IMR-90 (cell line): ENCODE measurements around the gene TESK2. TPM values are rescaled to one million over a fixed set of nuclear protein-coding genes. Genes with fewer than 3 reads are reported as not detected.
A peak's percentile ranks its signal among the peaks of the same experiment; 100 is the strongest.

Experiments used
- ATAC-seq: fragments of 200-7000 bp; cut with Tn5 transposase; 2 replicates; pipeline ENCODE4 v1.9.1; 2020; ENCODE audit warnings: low read depth, mild to moderate bottlenecking, moderate library complexity
- BruUV-seq: library from RNA; stranded (reverse); fragments of 400-500 nt; replicated peaks from 2 replicates; lab custom pipeline; 2021; lab: Mats Ljungman, UMichigan
- CTCF ChIA-PET: fragments of 300-600 bp; formaldehyde crosslinking; extraction: SDS; loops from one replicate; lab custom pipeline; 2021; ENCODE audit warnings: antibody characterized with exemption; lab: Yijun Ruan, JAX
- POLR2A ChIA-PET: fragments of 300-600 bp; sonication (Branson Sonifier 250); formaldehyde crosslinking; loops from one replicate; lab custom pipeline; 2022; ENCODE audit warnings: antibody characterized with exemption; ENCODE audit not compliant: unreplicated experiment; lab: Charles Lee
- DNase-seq: peaks from one replicate; pipeline ENCODE4 v3.0.0; 2013
- H2AFZ ChIP-seq: replicated peaks from 2 replicates; pipeline ENCODE3; 2013; ENCODE audit warnings: low read length, mild to moderate bottlenecking; ENCODE audit not compliant: poor library complexity
- H2AK5ac ChIP-seq: 2 replicates; pipeline ENCODE4 v1.6.1; 2013; ENCODE audit warnings: low read depth, low read length, inconsistent platforms
- H2AK9ac ChIP-seq: replicated peaks from 2 replicates; pipeline ENCODE3; 2013; ENCODE audit warnings: mild to moderate bottlenecking, low read depth, low read length, moderate library complexity; ENCODE audit not compliant: poor library complexity
- H2BK120ac ChIP-seq: 2 replicates; pipeline ENCODE4 v1.6.1; 2013; ENCODE audit warnings: low read depth, low read length, inconsistent platforms
- H2BK15ac ChIP-seq: 3 replicates; pipeline ENCODE4 v1.6.1; 2013; ENCODE audit warnings: low read depth, low read length, inconsistent platforms
- H2BK20ac ChIP-seq: 2 replicates; pipeline ENCODE4 v1.6.1; 2013; ENCODE audit warnings: low read depth, mild to moderate bottlenecking, inconsistent platforms, low read length, moderate library complexity
- H2BK5ac ChIP-seq: 2 replicates; pipeline ENCODE4 v1.6.1; 2013; ENCODE audit warnings: mild to moderate bottlenecking, low read depth, low read length, inconsistent platforms; ENCODE audit not compliant: poor library complexity, severe bottlenecking
- H3K14ac ChIP-seq: replicated peaks from 2 replicates; pipeline ENCODE4 v1.6.1; 2013; ENCODE audit warnings: low read depth, low read length, inconsistent platforms
- H3K18ac ChIP-seq: 2 replicates; pipeline ENCODE4 v1.6.1; 2013; ENCODE audit warnings: low read depth, low read length, control low read depth
- H3K23ac ChIP-seq: 2 replicates; pipeline ENCODE4 v1.6.1; 2013; ENCODE audit warnings: low read depth, low read length, inconsistent platforms
- H3K27ac ChIP-seq: 2 replicates; pipeline ENCODE4 v1.5.1; 2013; ENCODE audit warnings: mild to moderate bottlenecking, control low read depth, low read length; ENCODE audit not compliant: insufficient read depth
- H3K27me3 ChIP-seq: 2 replicates; pipeline ENCODE4 v1.6.1; 2013; ENCODE audit warnings: low read length; ENCODE audit not compliant: control insufficient read depth, insufficient read depth
- H3K36me3 ChIP-seq: 2 replicates; pipeline ENCODE4 v1.6.1; 2013; ENCODE audit warnings: low read length, mixed read lengths; ENCODE audit not compliant: control insufficient read depth, insufficient read depth
- H3K4ac ChIP-seq: 2 replicates; pipeline ENCODE4 v1.6.1; 2013; ENCODE audit warnings: low read depth, low read length, inconsistent platforms
- H3K4me1 ChIP-seq: 2 replicates; pipeline ENCODE4 v1.6.1; 2013; ENCODE audit warnings: low read length, mixed read lengths; ENCODE audit not compliant: control insufficient read depth, insufficient read depth
- H3K4me2 ChIP-seq: 2 replicates; pipeline ENCODE4 v1.6.1; 2013; ENCODE audit warnings: low read depth, mild to moderate bottlenecking, control low read depth, low read length, moderate library complexity
- H3K4me3 ChIP-seq: 2 replicates; pipeline ENCODE4 v1.5.1; 2013; ENCODE audit warnings: low read depth, mild to moderate bottlenecking, control low read depth, low read length, moderate library complexity; ENCODE audit not compliant: insufficient read depth
- H3K56ac ChIP-seq: 2 replicates; pipeline ENCODE4 v1.6.1; 2013; ENCODE audit warnings: low read length, inconsistent platforms; ENCODE audit not compliant: insufficient read depth; ENCODE audit errors: extremely low read depth
- H3K79me1 ChIP-seq, 2 experiments: 2 replicates each; pipeline ENCODE4 v1.6.1; 2013; ENCODE audit warnings: low read length in 2 of 2, inconsistent platforms in 1 of 2, low read depth in 1 of 2
- H3K9ac ChIP-seq: 2 replicates; pipeline ENCODE4 v1.6.1; 2013; ENCODE audit warnings: low read depth, low read length, control low read depth
- H3K9me1 ChIP-seq: 2 replicates; pipeline ENCODE4 v1.6.1; 2013; ENCODE audit warnings: low read length, inconsistent platforms; ENCODE audit not compliant: insufficient read depth
- H3K9me3 ChIP-seq: 2 replicates; pipeline ENCODE4 v1.6.1; 2013; ENCODE audit warnings: low read length; ENCODE audit not compliant: control insufficient read depth, insufficient read depth
- H4K20me1 ChIP-seq: 2 replicates; pipeline ENCODE4 v1.6.1; 2013; ENCODE audit warnings: low read length, inconsistent platforms; ENCODE audit not compliant: insufficient read depth
- H4K5ac ChIP-seq: 2 replicates; pipeline ENCODE4 v1.6.1; 2013; ENCODE audit warnings: mild to moderate bottlenecking, low read depth, low read length, control low read depth
- H4K8ac ChIP-seq, 2 experiments: 2 replicates each; pipeline ENCODE4 v1.6.1; 2013; ENCODE audit warnings: low read depth in 2 of 2, low read length in 2 of 2, control low read depth in 1 of 2, inconsistent platforms in 1 of 2
- H4K91ac ChIP-seq: 2 replicates; pipeline ENCODE4 v1.6.1; 2013; ENCODE audit warnings: low read depth, low read length, inconsistent platforms; ENCODE audit not compliant: insufficient read depth
- CHD1 ChIP-seq: IDR thresholded peaks from 2 replicates; pipeline ENCODE4 v1.6.1; 2012; ENCODE audit warnings: low read depth, low read length, improper control_type of control experiment
- CTCF ChIP-seq: conservative IDR thresholded peaks from 2 replicates; pipeline ENCODE4 v1.5.1; 2012; ENCODE audit warnings: mild to moderate bottlenecking, low read depth, low read length, improper control_type of control experiment
- POLR2A ChIP-seq: IDR thresholded peaks from 2 replicates; pipeline ENCODE4 v1.6.1; 2012; ENCODE audit warnings: mild to moderate bottlenecking, low read depth, low read length
- RCOR1 ChIP-seq: IDR thresholded peaks from 2 replicates; pipeline ENCODE4 v1.6.1; 2012; ENCODE audit warnings: mild to moderate bottlenecking, low read length, improper control_type of control experiment; ENCODE audit not compliant: insufficient replicate concordance
- RFX5 ChIP-seq: IDR thresholded peaks from 2 replicates; pipeline ENCODE4 v1.8.0; 2012; ENCODE audit warnings: low read depth, mild to moderate bottlenecking, low read length, moderate library complexity
- WGBS, 2 experiments: methylation state at CpG; one replicate each; pipeline versions ENCODE4 v1.1.5 to v1.1.7; 2013; ENCODE audit warnings: missing lambda C conversion rate in 2 of 2; ENCODE audit not compliant: insufficient read length in 1 of 2; ENCODE audit errors: extremely low coverage in 2 of 2; 5-methylcytosine and 5-hydroxymethylcytosine counted together
- dilution Hi-C: fragments of 300-500 bp; cut with HindIII; formaldehyde crosslinking; loops from one replicate; pipeline ENCODE4 v1.14.3; 2018; ENCODE audit warnings: low sequenced_read_pairs; ENCODE audit not compliant: unreplicated experiment
- in situ Hi-C: fragments of 300-500 bp; cut with MboI; formaldehyde crosslinking; loops from 3 replicates; pipeline ENCODE4 v1.14.3; 2019; ENCODE audit warnings: low sequenced_read_pairs, inconsistent platforms, mixed read lengths
- intact Hi-C: fragments of 100-400 bp; cut with micrococcal nuclease; formaldehyde crosslinking; loops from 2 replicates; pipeline ENCODE4 v1.10.0; 2022
- polyA plus RNA-seq, 3 experiments: library from polyadenylated mRNA; depleted of rRNA; stranded (reverse); fragments of >200 nt; gene quantifications; 2 replicates each; pipeline ENCODE4 v1.2.3, GENCODE V29; 2012; ENCODE audit warnings: low replicate concordance in 1 of 3
- total RNA-seq: library from RNA; depleted of rRNA; stranded (reverse); fragments of >200 nt; gene quantifications from 2 replicates; pipeline ENCODE4 v1.2.3, GENCODE V29; 2012

TESK2 gene
- total and polyA plus RNA-seq, 2 of the 4 experiments (the other 2 are of a cell fraction) = 0.90 to 1.3 TPM

GRCh38 chr1:45522324-45523104 is 31.6 kb upstream of the TESK2 start:
- Histone ChIP-seq H3K56ac (peak overlapping the region; percentile 98), H3K9me1 (no peaks in the 10 kb centered on the region), H3K79me1 (peaks cover 3 to 19% of the 10 kb centered on the region in 2 experiments; a peak in 2 of 4 replicates), H2BK15ac (peak overlapping the region; percentile 99), H3K4me2 (peak overlapping the region; percentile 87), H3K4me1 (peaks cover 6% of the 10 kb centered on the region; the same call in 1 of the 2 replicates), H2BK20ac (peak overlapping the region; percentile 85), H4K5ac (peak overlapping the region; percentile 92), H3K18ac (peak overlapping the region; percentile 98), H3K27me3 (no peaks in the 10 kb centered on the region), H4K8ac (peak overlapping the region; percentile 98 to 99), H4K91ac (peak overlapping the region; percentile 99), H3K4me3 (peak overlapping the region; percentile 60), H2AK5ac (peak overlapping the region; percentile 96), H3K14ac (peak overlapping the region; percentile 100), H3K27ac (peak overlapping the region; percentile 98), H2BK5ac (peak overlapping the region; percentile 96), H3K36me3 (peaks cover 5% of the 10 kb centered on the region), H3K23ac (peak overlapping the region; percentile 99), H2AK9ac (peak overlapping the region; percentile 98), H2AFZ (peak overlapping the region; percentile 93), H3K4ac (peak overlapping the region; percentile 100), H3K9ac (peak overlapping the region; percentile 86), H4K20me1 (peaks cover 33% of the 10 kb centered on the region), H3K9me3 (no peaks in the 10 kb centered on the region), H2BK120ac (peak overlapping the region; percentile 97)
- POLR2A ChIA-PET = interaction anchor here (0.5 to 1.6 kb wide), 10 partner anchors 14 to 474 kb away, joined by 3 to 12 read pairs (median 4); partner anchors contain the start of gene AKR1A1
- DNase-seq = peak; percentile 64
- in situ Hi-C loops (no loop called here), dilution Hi-C loops (no loop called here), intact Hi-C loops (loop anchor here (5.0 kb wide), 1 partner anchor 360 kb away; no protein-coding TSS in a partner anchor)
- BruUV-seq = no TSS peak
- 49% methylated on average over 10 of the region's 21 CpGs; no CpG with 5 or more reads in 1 of the 2 experiments for WGBS, 2 experiments
- CTCF ChIA-PET = interaction anchor here (0.6 to 2.3 kb wide), 3 partner anchors 8 to 37 kb away, joined by 3 to 6 read pairs (median 4); no protein-coding TSS in a partner anchor
- TF ChIP-seq RFX5 (no peak), POLR2A (no peak), CTCF (no peak), RCOR1 (no peak), CHD1 (0 out of 2 replicates have a peak, but pooled peaks have one; percentile 81)
- peak; percentile 8 for ATAC-seq
